Measurements from ENCODE around the gene GREB1. TPM values are rescaled to one million over a fixed set of nuclear protein-coding genes. Genes with fewer than 3 reads are reported as not detected.
A peak's percentile ranks its signal among the peaks of the same experiment; 100 is the strongest.

GREB1 gene
- total and polyA plus RNA-seq, 2 experiments from 2014 or later = 5.7 to 6.4 TPM

DNA sequence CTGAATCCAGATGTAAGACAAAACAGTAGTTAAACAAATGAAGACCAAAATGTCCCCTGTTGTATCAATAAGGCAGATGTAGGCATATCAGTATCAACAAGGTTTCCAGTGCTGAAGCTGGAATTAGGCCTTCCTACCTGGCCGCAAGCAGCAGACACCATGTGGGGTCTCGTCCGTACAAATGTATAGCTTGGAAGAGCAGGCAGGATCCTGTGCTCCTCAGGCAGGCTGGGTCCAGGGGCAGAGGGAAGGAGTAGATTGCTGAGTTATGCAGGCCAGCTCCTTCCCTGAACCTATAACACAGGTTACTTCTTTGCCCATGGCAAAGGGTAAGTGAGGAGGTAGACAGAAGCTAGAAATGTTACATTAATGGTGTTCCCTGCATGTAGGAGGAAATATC lies 112.7 kb downstream of the GREB1 start:
- no peaks in the 10 kb centered on the region for H3K4me1 ChIP-seq (ENCODE audit: insufficient read depth)
- H3K27ac ChIP-seq = no peak overlapping the region
- no peak for DNase-seq (ENCODE audit: low spot score)
- no peak overlapping the region for H3K4me3 ChIP-seq
- no peaks in the 10 kb centered on the region for H4K20me1 ChIP-seq (ENCODE audit: insufficient read depth, poor library complexity, severe bottlenecking)
- H3K36me3 ChIP-seq (replicated peaks; ENCODE audit: insufficient read depth, low read depth) = no peaks in the 10 kb centered on the region
- H3K4me2 ChIP-seq = no peak overlapping the region
- no peak overlapping the region for H2AFZ ChIP-seq
- no peaks in the 10 kb centered on the region for H3K9me3 ChIP-seq (ENCODE audit: low read depth)
- H3K27me3 ChIP-seq = no peaks in the 10 kb centered on the region
- 98% methylated on average over 3 of the region's 3 CpGs for WGBS (ENCODE audit: low lambda C conversion rate, missing lambda C conversion rate)
- no peaks in the 10 kb centered on the region for H3K9me2 ChIP-seq (replicated peaks; ENCODE audit: insufficient read depth)
- no peak for TF ChIP-seq EZH2 (IDR thresholded peaks at IDR 0.05; ENCODE audit: borderline replicate concordance)
- TF ChIP-seq, protein P1, sequence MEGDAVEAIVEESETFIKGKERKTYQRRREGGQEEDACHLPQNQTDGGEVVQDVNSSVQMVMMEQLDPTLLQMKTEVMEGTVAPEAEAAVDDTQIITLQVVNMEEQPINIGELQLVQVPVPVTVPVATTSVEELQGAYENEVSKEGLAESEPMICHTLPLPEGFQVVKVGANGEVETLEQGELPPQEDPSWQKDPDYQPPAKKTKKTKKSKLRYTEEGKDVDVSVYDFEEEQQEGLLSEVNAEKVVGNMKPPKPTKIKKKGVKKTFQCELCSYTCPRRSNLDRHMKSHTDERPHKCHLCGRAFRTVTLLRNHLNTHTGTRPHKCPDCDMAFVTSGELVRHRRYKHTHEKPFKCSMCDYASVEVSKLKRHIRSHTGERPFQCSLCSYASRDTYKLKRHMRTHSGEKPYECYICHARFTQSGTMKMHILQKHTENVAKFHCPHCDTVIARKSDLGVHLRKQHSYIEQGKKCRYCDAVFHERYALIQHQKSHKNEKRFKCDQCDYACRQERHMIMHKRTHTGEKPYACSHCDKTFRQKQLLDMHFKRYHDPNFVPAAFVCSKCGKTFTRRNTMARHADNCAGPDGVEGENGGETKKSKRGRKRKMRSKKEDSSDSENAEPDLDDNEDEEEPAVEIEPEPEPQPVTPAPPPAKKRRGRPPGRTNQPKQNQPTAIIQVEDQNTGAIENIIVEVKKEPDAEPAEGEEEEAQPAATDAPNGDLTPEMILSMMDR (IDR thresholded peaks at IDR 0.05; ENCODE audit: poor library complexity) = no peak
- no peak for TF ChIP-seq EZH2phosphoT487 (IDR thresholded peaks at IDR 0.05; ENCODE audit: low read depth, severe bottlenecking, unreplicated experiment)
- H3K79me2 ChIP-seq = no peaks in the 10 kb centered on the region

DNA sequence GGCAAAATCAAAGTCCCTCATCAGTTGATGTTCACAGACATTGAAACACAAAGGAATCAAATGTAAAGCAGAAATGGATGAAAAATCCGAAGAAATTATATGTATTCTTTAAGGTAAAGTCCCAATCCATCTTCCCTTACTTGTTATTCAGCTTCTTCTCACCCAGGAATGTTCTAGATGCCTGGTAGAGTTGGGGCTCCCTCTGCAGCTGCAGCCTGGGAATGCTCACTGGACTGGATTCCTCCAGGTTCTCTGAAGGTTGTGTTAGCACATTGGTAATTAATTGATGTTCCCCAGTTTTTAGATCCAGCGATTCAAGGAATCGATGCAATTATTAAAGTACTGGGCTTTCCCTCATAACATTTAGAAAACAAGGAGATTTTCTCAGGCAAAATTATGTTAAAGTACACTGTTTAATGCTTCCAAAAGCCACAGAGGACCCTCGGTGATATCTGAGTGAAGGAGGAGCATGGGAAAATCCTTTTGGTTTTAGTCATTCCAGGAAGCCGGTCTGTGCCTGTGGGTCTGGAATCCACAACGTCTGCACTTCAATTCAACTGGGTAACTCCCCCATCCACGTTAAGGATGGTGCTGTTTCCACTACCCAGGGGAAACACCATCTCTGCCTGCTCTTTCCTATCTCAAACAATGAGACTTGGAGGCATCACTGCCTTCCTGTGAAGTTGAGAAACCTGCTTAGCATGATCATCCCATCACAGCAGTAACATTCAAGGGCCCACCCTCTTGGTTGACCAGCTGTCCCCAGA lies 114.2 kb downstream of the GREB1 start:
- Histone ChIP-seq H3K27me3 (no peaks in the 10 kb centered on the region), H3K9me2 (replicated peaks; ENCODE audit: insufficient read depth) (no peaks in the 10 kb centered on the region), H3K4me2 (no peak overlapping the region), H3K4me1 (ENCODE audit: insufficient read depth) (no peaks in the 10 kb centered on the region), H4K20me1 (ENCODE audit: insufficient read depth, poor library complexity, severe bottlenecking) (no peaks in the 10 kb centered on the region), H3K36me3 (replicated peaks; ENCODE audit: insufficient read depth, low read depth) (no peaks in the 10 kb centered on the region), H2AFZ (no peak overlapping the region), H3K9me3 (ENCODE audit: low read depth) (no peaks in the 10 kb centered on the region), H3K4me3 (no peak overlapping the region), H3K27ac (no peak overlapping the region), H3K79me2 (no peaks in the 10 kb centered on the region)
- no peak for TF ChIP-seq EZH2 (IDR thresholded peaks at IDR 0.05; ENCODE audit: borderline replicate concordance)
- TF ChIP-seq, protein P1 (IDR thresholded peaks at IDR 0.05; ENCODE audit: poor library complexity) = peak; percentile 39
- peak; percentile 34 for DNase-seq (ENCODE audit: low spot score)
- WGBS (ENCODE audit: low lambda C conversion rate, missing lambda C conversion rate) = 61% methylated on average over 7 of the region's 7 CpGs

DNA sequence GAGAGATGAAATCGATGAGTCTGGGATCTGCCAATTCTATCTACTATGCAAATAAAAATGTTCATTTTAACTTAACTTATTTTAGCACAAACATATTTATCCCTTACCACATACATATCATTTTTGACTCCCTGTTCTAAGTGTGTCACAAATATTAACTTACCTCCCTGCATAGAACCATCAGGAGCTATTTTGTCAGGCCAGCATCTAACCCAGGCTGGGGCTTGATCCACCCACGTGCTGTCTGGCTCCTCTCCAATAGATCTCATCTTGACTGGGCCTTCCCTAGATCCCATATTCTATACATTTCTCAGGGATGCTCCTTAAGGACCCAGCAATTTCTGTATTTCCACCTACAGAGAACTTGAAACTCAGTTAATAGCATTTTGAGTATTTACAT lies 115.2 kb downstream of the GREB1 start:
- no peaks in the 10 kb centered on the region for H3K27me3 ChIP-seq
- no peak overlapping the region for H3K4me3 ChIP-seq
- no peaks in the 10 kb centered on the region for H3K9me3 ChIP-seq (ENCODE audit: low read depth)
- no peaks in the 10 kb centered on the region for H4K20me1 ChIP-seq (ENCODE audit: insufficient read depth, poor library complexity, severe bottlenecking)
- TF ChIP-seq EZH2 (IDR thresholded peaks at IDR 0.05; ENCODE audit: borderline replicate concordance) = no peak
- TF ChIP-seq EZH2phosphoT487 (IDR thresholded peaks at IDR 0.05; ENCODE audit: low read depth, severe bottlenecking, unreplicated experiment) = no peak
- TF ChIP-seq, protein P1 (IDR thresholded peaks at IDR 0.05; ENCODE audit: poor library complexity) = no peak
- WGBS (ENCODE audit: low lambda C conversion rate, missing lambda C conversion rate) = 78% methylated on average over 2 of the region's 2 CpGs
- H3K36me3 ChIP-seq (replicated peaks; ENCODE audit: insufficient read depth, low read depth) = no peaks in the 10 kb centered on the region
- no peak overlapping the region for H3K27ac ChIP-seq
- DNase-seq (ENCODE audit: low spot score) = no peak
- no peaks in the 10 kb centered on the region for H3K9me2 ChIP-seq (replicated peaks; ENCODE audit: insufficient read depth)
- H3K4me1 ChIP-seq (ENCODE audit: insufficient read depth) = no peaks in the 10 kb centered on the region
- no peaks in the 10 kb centered on the region for H3K79me2 ChIP-seq
- no peak overlapping the region for H3K4me2 ChIP-seq
- H2AFZ ChIP-seq = no peak overlapping the region

Measured in hepatocyte (in vitro differentiated cells).